ENCODE data around the gene MCTS1. TPM values are rescaled to one million over a fixed set of nuclear protein-coding genes. Genes with fewer than 3 reads are reported as not detected.

MCTS1 gene
- total and polyA plus RNA-seq, 4 donors: 12.1 to 56.1 (median 25.1) TPM

DNA sequence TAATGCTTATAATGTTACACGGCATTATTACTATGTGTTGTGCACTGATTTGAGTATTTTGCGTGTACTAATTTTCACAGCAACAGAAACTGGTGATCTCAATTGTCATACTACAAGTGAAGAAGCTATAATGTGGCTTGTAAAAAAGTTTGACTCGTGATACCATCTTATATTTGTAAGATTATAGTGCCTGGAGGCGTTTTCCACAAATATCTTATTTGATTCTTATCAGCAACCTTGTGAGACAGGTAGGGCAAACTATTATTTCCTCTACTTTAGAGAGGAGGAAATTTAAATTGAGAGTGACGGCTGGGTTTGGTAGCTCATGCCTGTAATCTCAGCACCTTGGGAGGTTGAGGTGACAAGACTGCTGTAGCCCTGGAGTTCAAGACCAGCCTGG lies 47.6 kb upstream of the MCTS1 start:
- Histone ChIP-seq H3K36me3 (ENCODE audit: control insufficient read depth in 4 of 4, insufficient read depth in 3 of 4, low read depth in 1 of 4, low read length in 3 of 4) (peaks cover 0 to 2% (median 0%) of the 10 kb centered on the region in 4 donors), H3K27ac (ENCODE audit: low read depth in 1 of 2, low read length in 2 of 2) (no peak overlapping the region), H3K9ac (ENCODE audit: low read depth in 1 of 2, low read length in 2 of 2) (no peak overlapping the region), H3K27me3 (ENCODE audit: control insufficient read depth in 4 of 4, insufficient read depth in 4 of 4, low read length in 3 of 4) (no peaks in the 10 kb centered on the region), H3K4me3 (ENCODE audit: low read depth in 1 of 3, low read length in 3 of 3) (no peak overlapping the region), H3K9me3 (ENCODE audit: control insufficient read depth in 4 of 4, low read length in 3 of 4) (no peaks in the 10 kb centered on the region), H3K4me1 (ENCODE audit: control insufficient read depth in 4 of 4, insufficient read depth in 4 of 4, low read length in 3 of 4) (peaks cover 0 to 6% (median 2%) of the 10 kb centered on the region in 4 donors)
- no peak for DNase-seq (ENCODE audit: low spot score)
- TF ChIP-seq RAD21 (IDR thresholded peaks at IDR 0.05): no peak
- TF ChIP-seq, protein P1, sequence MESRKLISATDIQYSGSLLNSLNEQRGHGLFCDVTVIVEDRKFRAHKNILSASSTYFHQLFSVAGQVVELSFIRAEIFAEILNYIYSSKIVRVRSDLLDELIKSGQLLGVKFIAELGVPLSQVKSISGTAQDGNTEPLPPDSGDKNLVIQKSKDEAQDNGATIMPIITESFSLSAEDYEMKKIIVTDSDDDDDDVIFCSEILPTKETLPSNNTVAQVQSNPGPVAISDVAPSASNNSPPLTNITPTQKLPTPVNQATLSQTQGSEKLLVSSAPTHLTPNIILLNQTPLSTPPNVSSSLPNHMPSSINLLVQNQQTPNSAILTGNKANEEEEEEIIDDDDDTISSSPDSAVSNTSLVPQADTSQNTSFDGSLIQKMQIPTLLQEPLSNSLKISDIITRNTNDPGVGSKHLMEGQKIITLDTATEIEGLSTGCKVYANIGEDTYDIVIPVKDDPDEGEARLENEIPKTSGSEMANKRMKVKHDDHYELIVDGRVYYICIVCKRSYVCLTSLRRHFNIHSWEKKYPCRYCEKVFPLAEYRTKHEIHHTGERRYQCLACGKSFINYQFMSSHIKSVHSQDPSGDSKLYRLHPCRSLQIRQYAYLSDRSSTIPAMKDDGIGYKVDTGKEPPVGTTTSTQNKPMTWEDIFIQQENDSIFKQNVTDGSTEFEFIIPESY (IDR thresholded peaks at IDR 0.05): no peak
- TF ChIP-seq EGR1 (IDR thresholded peaks at IDR 0.05; ENCODE audit: low read depth in 2 of 2): no peak
- no peak for TF ChIP-seq RXRA (IDR thresholded peaks at IDR 0.05)
- TF ChIP-seq, protein P2, sequence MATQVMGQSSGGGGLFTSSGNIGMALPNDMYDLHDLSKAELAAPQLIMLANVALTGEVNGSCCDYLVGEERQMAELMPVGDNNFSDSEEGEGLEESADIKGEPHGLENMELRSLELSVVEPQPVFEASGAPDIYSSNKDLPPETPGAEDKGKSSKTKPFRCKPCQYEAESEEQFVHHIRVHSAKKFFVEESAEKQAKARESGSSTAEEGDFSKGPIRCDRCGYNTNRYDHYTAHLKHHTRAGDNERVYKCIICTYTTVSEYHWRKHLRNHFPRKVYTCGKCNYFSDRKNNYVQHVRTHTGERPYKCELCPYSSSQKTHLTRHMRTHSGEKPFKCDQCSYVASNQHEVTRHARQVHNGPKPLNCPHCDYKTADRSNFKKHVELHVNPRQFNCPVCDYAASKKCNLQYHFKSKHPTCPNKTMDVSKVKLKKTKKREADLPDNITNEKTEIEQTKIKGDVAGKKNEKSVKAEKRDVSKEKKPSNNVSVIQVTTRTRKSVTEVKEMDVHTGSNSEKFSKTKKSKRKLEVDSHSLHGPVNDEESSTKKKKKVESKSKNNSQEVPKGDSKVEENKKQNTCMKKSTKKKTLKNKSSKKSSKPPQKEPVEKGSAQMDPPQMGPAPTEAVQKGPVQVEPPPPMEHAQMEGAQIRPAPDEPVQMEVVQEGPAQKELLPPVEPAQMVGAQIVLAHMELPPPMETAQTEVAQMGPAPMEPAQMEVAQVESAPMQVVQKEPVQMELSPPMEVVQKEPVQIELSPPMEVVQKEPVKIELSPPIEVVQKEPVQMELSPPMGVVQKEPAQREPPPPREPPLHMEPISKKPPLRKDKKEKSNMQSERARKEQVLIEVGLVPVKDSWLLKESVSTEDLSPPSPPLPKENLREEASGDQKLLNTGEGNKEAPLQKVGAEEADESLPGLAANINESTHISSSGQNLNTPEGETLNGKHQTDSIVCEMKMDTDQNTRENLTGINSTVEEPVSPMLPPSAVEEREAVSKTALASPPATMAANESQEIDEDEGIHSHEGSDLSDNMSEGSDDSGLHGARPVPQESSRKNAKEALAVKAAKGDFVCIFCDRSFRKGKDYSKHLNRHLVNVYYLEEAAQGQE (IDR thresholded peaks at IDR 0.05): no peak
- no peak for TF ChIP-seq NR2F2 (IDR thresholded peaks at IDR 0.05)
- TF ChIP-seq TAF1 (conservative IDR thresholded peaks at IDR 0.05): no peak
- TF ChIP-seq YY1 (IDR thresholded peaks at IDR 0.05): no peak
- TF ChIP-seq FOXA1 (IDR thresholded peaks at IDR 0.05): no peak
- TF ChIP-seq GABPA (IDR thresholded peaks at IDR 0.05 in 1 of 2, conservative IDR thresholded peaks at IDR 0.05 in 1 of 2): no peak
- WGBS: 93% methylated on average over 5 of the region's 5 CpGs

DNA sequence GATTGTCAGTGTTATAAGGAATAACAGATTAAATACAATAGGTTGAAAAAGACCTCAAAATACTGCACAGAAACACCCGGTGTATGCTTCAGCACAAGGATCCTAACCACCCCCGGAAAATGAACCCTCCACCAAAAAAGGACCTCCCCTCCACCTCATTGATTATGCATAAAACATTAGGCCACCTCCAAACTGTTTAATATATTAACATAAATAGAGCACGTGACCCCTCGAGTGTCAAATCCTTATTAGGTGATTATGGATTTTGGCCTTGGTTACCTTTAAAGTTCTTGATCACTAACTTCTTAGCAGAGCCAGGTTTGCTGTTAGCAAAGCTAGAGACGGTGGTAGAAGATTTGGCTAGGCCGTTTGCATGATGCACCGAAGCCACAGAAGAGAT lies 44.1 kb upstream of the MCTS1 start:
- Histone ChIP-seq H3K27me3 (ENCODE audit: control insufficient read depth in 4 of 4, insufficient read depth in 4 of 4, low read length in 3 of 4) (no peaks in the 10 kb centered on the region), H3K4me3 (ENCODE audit: low read depth in 1 of 3, low read length in 3 of 3) (peak overlapping the region; percentile 71 to 78 (median 75)), H3K9me3 (ENCODE audit: control insufficient read depth in 4 of 4, low read length in 3 of 4) (no peaks in the 10 kb centered on the region), H3K27ac (ENCODE audit: low read depth in 1 of 2, low read length in 2 of 2) (peak overlapping the region; percentile 94 to 98), H3K36me3 (ENCODE audit: control insufficient read depth in 4 of 4, insufficient read depth in 3 of 4, low read depth in 1 of 4, low read length in 3 of 4) (peaks cover 0 to 2% (median 0%) of the 10 kb centered on the region in 4 donors), H3K9ac (ENCODE audit: low read depth in 1 of 2, low read length in 2 of 2) (peak overlapping the region; percentile 70 to 79), H3K4me1 (ENCODE audit: control insufficient read depth in 4 of 4, insufficient read depth in 4 of 4, low read length in 3 of 4) (peaks cover 6 to 24% (median 18%) of the 10 kb centered on the region in 4 donors)
- TF ChIP-seq ATF3 (IDR thresholded peaks at IDR 0.05): no peak
- no peak for TF ChIP-seq HNF4A (conservative IDR thresholded peaks at IDR 0.05)
- TF ChIP-seq FOXA2 (IDR thresholded peaks at IDR 0.05): no peak
- no peak for TF ChIP-seq RAD21 (IDR thresholded peaks at IDR 0.05)
- no peak for TF ChIP-seq FOXA1 (IDR thresholded peaks at IDR 0.05)
- no peak for TF ChIP-seq EGR1 (IDR thresholded peaks at IDR 0.05; ENCODE audit: low read depth in 2 of 2)
- TF ChIP-seq GABPA (IDR thresholded peaks at IDR 0.05 in 1 of 2, conservative IDR thresholded peaks at IDR 0.05 in 1 of 2): no peak
- TF ChIP-seq, protein P1 (IDR thresholded peaks at IDR 0.05): no peak
- no peak for TF ChIP-seq NR2F2 (IDR thresholded peaks at IDR 0.05)
- TF ChIP-seq TAF1 (conservative IDR thresholded peaks at IDR 0.05): no peak
- no peak for TF ChIP-seq RXRA (IDR thresholded peaks at IDR 0.05)
- no peak for TF ChIP-seq YY1 (IDR thresholded peaks at IDR 0.05)
- TF ChIP-seq, protein P3, sequence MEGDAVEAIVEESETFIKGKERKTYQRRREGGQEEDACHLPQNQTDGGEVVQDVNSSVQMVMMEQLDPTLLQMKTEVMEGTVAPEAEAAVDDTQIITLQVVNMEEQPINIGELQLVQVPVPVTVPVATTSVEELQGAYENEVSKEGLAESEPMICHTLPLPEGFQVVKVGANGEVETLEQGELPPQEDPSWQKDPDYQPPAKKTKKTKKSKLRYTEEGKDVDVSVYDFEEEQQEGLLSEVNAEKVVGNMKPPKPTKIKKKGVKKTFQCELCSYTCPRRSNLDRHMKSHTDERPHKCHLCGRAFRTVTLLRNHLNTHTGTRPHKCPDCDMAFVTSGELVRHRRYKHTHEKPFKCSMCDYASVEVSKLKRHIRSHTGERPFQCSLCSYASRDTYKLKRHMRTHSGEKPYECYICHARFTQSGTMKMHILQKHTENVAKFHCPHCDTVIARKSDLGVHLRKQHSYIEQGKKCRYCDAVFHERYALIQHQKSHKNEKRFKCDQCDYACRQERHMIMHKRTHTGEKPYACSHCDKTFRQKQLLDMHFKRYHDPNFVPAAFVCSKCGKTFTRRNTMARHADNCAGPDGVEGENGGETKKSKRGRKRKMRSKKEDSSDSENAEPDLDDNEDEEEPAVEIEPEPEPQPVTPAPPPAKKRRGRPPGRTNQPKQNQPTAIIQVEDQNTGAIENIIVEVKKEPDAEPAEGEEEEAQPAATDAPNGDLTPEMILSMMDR (IDR thresholded peaks at IDR 0.05; ENCODE audit: low read depth, low read length, missing input control): no peak
- TF ChIP-seq SP1 (IDR thresholded peaks at IDR 0.05): no peak
- TF ChIP-seq JUND (IDR thresholded peaks at IDR 0.05): no peak
- no peak for TF ChIP-seq HNF4G (IDR thresholded peaks at IDR 0.05)
- WGBS: under 1% methylated on average over 7 of the region's 7 CpGs
- DNase-seq (ENCODE audit: low spot score): no peak
